UCSD-AML1 (cell line): ENCODE data around the gene DHX36.
A peak's percentile ranks its signal among the peaks of the same experiment; 100 is the strongest.

Experiments used
- DNase-seq: peaks from one replicate; lab custom pipeline; 2025; ENCODE audit not compliant: unreplicated experiment; lab: John Stamatoyannopoulos, UW

Gene DHX36, protein sequence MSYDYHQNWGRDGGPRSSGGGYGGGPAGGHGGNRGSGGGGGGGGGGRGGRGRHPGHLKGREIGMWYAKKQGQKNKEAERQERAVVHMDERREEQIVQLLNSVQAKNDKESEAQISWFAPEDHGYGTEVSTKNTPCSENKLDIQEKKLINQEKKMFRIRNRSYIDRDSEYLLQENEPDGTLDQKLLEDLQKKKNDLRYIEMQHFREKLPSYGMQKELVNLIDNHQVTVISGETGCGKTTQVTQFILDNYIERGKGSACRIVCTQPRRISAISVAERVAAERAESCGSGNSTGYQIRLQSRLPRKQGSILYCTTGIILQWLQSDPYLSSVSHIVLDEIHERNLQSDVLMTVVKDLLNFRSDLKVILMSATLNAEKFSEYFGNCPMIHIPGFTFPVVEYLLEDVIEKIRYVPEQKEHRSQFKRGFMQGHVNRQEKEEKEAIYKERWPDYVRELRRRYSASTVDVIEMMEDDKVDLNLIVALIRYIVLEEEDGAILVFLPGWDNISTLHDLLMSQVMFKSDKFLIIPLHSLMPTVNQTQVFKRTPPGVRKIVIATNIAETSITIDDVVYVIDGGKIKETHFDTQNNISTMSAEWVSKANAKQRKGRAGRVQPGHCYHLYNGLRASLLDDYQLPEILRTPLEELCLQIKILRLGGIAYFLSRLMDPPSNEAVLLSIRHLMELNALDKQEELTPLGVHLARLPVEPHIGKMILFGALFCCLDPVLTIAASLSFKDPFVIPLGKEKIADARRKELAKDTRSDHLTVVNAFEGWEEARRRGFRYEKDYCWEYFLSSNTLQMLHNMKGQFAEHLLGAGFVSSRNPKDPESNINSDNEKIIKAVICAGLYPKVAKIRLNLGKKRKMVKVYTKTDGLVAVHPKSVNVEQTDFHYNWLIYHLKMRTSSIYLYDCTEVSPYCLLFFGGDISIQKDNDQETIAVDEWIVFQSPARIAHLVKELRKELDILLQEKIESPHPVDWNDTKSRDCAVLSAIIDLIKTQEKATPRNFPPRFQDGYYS

DNA sequence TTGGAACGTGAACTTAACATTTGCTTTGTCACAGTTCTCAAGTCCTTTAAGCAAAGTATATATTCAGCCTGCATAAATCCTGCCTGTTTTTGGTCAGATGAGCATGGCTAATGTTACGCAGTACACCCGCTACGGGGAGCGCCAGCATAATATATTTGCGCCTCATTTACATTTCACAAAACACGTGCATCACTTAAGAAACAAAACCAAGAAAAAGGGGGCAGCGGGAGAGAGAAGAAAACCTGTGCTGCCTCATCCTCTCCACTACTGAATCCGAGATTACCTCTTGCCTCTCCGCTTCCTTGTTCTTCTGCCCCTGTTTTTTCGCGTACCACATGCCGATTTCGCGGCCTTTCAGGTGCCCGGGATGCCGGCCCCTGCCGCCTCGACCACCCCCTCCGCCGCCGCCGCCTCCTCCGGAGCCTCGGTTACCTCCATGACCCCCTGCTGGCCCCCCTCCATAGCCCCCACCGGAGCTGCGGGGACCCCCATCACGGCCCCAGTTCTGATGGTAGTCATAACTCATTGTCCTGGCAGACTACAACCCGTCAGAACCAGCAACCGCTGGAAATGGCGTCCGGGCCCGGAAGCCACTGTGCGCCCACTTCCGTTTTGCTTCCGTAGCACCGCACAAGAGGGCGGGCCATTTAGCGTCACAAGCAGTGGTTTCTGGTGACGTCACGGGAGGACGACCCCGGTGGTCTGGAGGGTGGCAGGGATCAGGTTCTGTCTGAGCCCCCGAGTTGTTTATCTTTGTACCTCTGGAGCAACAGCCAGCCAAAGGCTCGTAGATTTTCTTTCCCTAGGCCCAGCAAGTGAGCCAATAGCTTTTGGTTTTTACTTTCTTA is at the start of gene DHX36:
DHX36 (minus strand) TSS at position 597 of the 848 bp plus-strand sequence; CDS start at position 526, 71 bp downstream.
- peak; percentile 88 for DNase-seq

DNA sequence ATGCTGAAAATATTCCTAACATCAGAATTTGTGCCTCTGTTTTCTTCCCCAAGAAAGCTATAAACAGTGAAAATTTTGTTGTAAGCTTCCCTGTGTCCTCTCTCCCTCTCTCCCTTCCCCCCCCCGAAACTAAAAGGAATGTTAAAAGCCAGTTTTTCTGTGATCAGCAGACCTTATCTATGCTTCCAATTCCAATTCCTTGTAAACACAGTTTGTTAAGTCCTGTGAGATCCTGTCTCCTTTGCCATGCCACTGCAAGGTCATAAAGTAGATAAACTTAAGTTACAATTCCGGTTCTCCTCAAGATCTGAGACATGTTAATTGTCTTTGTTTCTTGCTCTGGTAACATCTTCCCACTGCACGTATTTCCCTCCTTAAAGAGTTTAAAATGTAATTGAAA is 42.9 kb upstream of the DHX36 start:
- DNase-seq: no peak

DNA sequence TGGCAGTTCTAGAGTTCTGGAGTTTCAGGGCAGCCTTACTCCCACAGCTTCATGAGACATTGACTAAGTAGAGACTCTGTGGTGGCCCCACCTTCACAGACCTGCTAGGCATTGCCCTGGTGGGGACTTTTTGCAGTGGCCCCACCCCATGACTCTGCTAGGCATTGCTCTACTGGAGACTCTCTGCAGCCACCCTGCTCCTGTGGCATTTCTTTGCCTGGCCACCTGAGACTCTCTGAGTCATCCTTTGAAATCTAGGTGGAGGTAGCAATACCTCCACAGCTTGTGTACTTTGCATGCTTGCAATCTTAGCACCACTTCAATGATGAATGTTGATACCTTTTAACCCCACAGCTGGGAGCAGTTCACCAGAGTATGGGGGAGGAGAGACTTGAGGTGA is 40.6 kb upstream of the DHX36 start:
- no peak for DNase-seq

DNA sequence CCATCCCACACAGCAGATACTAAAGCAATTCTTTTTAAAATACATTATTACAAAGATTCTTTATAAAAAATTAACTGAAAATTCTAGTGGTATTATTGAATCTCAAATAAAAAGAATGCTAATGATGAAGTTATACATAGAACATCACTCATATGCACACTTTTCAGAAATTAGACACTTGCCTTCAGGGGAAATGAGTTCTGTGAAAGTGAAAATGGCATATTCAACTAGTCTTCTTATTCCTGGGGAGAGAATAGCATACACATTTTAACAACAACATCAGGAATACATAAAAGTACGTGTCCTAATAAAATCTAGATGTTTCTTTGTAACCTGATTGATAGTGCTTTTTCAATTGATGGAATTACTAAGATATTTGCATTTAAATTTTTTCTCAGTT is 36.8 kb upstream of the DHX36 start:
- no peak for DNase-seq

DNA sequence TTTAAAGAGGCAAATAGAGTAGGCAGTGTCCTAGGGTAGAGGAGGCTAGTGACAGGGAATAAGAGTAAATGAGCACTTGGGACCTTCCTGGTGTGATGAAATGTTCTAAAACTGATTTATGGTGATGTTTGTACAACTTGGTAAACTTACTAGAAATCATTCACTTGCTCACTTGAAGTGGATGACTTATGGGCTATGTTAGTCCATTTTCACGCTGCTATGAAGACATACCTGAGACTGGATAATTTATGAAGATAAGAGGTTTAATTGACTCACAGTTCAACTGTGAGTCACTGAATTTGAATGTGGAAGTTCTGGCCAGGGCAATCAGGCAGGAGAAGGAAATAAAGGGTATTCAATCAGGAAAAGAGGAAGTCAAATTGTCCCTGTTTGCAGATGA is 31.7 kb upstream of the DHX36 start:
- no peak for DNase-seq

DNA sequence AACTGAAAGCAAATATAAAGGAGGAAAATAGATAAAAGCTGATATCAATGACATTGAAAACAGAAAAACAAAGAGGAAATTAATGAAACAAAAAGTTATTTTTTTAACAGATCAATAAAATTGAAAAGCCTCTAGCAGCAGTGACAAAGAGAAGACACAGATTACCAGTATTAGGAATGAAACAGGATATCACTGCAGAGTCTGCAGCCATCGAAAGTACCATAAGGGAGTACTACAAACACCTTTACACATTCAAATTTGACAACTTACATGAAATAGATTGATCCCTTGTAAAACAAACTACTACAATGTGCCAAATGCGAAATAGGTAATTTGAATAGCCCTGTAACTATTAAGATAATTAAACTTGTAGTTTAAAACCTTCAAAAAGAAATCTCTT is 24.9 kb upstream of the DHX36 start:
- no peak for DNase-seq

DNA sequence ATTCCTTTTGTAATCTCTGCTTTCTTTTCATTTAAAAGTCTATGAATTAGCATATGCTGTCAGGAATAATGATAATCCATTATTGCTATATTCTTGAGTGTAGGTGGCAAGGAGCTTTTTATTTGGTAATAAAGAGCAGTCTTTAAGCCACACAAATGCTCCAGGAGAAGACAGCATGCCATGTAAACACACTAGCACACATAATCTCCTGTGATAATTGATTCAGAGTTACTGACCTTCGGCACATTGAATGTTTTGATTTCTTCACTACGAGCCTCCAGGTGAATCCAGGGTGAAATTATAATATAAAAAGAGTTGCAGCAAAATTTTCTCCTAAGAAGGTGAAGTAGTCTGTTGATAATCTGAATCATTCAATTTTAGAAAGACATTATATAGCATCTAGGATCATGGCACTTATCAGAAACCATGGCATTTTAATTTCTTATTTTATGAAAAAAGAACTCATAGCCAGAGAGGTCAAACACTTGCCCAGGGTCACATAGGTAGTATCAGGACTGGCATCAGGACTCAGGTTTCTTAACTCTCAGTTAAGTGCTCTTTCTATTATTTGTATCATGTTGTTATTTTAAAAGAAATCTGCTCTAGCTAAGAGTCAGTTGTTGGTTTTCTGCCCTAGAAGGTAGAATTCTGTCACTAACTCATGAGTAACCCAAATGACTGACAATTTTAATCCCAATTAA is 21.3 kb upstream of the DHX36 start:
- DNase-seq: no peak

DNA sequence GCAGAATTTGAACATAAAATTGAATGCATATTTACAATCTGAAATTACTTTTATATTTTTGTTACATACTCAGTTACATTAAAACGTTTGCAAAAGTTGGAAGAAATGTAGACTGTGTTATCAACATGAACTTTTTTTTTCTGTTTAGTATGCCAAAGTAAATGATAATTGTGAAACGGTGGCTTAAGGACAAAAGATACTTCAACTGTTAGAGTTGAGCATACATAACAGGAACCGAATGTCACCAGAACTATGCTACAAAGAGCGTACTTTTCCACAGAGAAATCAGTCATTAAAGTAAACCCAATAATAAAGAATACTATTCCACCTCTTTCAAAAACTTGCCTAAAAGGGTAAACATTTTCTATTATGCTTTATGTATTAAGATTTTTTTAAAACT is 14.3 kb upstream of the DHX36 start:
- no peak for DNase-seq

DNA sequence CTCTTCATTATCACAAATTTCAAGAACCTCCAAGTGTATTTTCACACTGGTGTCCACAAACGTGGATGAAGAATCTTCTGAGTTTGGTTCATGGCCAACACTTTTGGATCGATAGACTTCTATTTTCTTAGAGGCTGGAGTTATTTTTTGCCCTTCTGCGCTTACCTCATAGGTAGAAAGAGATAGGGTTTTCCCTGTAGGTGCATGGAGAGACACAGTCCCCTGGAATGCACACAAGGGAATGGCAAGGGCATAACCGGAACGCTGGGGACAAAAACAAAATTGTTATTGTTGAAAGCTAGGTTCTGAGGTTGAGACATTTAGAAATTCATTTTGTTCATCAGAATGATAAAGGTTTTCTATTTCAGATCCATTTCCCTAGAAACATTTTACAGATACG is 13.7 kb upstream of the DHX36 start:
- DNase-seq: no peak

DNA sequence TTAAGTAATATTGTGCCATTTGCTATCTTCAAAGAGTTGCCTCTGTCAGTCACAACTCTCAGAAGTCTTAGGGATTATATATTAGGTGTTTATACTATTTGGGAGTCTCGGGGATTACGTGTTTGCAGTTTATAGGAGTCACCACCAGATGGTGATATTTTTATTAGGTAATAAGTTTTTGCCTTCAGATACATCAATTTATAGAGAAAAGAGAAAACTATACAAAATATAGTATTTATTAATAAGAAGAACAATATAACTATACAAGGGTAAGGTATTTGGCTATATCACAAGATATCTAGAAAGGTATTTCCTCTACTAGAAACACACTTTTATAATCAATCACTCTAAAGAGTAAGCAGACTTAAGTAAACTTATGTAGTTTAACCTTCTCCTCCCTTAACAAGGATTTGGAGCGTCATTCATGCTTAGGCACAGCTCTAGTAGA is 10.7 kb upstream of the DHX36 start:
- DNase-seq: no peak

DNA sequence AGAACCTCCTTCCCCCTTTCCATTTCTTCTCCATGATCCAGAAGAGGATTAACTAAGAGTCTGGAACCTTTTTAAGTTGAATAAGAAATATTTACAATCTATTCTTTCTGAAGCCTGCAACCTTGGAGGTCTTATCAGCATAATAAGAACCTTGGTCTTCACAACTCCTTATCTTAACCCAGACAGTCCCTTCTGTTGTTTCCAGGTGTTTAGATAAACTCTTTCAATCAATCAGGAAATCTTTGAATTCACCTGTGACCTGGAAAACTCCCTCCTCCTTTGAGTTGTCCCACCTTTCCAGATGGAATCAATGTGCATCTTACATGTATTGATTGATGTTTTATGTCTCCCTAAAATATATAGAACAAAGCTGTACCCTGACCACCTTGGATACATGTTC is 3.6 kb upstream of the DHX36 start:
- no peak for DNase-seq

DNA sequence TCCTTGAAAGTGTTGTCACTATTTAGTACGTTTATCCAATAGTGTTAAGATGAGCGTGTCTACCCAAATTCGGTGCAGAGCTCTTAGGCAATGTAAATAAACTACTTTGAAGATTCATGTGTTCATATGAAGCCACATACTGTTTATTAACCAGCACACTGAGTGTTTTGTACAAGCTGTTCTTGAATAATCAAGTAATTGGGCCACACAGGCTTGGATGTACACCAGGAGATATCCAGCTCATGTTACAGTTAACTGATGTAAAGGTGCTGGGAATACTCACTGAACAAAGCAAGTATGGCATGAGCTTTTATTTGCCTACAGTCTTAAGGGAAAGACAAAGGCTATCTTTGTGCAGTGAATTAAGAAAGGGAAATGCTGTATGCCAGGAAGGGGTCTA is 632 bp upstream of the DHX36 start:
- DNase-seq: no peak

DNA sequence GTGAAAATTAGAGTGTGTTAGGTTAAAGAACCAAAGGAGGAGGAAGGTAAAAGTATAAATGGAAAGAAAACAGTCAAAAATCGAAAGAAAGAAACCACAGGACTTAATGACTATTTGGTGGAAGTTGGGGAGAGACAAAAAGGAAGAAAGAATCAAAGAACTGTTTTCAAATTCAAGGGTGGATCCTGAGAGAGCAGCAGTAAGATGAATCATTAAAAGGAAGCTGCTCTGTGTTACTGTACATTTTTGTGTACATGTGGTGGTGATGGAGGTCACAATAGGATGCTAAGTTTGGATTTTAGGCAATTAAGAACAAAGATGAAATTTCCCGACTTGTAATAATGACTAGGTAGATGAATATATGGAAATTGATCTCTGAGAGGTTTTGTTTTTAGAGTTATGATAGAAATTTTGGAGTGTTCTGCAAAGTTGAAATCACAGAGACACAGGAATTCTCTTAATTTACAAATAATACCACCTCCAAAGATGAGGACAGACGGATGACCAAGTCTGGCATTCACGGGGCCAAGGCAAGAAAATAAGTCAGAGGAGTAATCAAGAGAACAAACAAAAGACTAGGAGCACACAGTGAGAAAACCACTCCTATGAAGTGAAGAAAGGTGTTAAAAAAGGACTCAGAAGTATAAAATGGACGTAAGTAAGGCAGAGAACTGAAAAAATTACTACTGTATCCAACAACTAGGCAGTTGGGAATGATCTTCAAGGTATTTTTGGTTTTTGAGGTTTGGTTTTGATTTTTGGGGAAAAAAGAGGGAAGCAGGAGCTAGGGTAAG is 7.1 kb downstream of the DHX36 start:
- DNase-seq: no peak

DNA sequence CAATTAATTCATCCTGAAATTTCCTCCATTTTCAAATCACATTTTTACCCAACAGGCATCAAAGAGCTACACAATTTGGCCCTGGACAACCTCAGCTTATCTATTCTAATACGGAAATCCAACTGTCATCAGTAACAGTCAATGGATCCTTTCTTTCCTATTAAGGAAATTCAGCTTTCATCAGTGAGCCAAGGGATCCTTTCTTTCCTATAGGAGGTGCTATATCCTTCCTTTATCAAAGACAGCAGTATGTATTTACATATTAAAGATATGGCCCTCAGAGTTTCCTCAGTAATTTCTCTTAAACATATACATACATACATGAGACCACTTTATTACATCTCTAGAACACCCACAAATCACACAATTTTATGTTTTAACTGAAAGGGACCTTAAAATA is 10.1 kb downstream of the DHX36 start:
- no peak for DNase-seq

DNA sequence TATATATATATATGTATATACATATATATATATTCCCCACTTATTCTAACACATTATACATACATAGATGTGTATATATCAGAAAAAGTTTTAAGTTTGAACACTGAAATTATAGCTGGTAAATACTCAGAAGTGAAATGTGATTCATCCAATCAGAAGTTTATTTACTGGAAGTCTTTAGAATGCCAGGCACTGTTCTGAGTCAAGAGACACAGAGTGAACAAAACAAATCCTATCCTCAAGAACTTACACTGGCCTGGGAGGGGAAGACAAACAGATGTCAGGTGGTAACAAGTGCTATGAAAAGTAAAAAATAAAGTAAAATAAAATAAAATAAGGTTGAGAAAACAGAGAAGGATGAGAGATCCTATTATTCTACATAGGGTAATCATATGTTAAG is 13.4 kb downstream of the DHX36 start:
- no peak for DNase-seq

DNA sequence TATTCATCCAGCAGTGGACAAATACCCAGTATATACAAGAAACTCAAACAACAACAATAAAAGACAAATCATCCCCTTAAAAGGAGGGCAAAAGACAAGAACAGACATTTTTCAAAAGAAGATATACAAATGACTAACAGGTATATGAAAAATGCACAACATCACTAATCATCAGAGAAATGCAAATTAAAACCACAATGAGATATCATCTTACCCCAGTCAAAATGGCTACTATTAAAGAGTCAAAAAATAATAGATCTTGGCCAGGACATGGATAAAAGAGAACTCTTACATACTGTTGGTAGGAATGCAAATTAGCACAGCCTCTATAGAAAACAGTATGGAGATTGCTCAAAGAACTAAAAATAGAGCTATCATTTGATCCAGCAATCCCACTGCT is 16.9 kb downstream of the DHX36 start:
- DNase-seq: no peak

DNA sequence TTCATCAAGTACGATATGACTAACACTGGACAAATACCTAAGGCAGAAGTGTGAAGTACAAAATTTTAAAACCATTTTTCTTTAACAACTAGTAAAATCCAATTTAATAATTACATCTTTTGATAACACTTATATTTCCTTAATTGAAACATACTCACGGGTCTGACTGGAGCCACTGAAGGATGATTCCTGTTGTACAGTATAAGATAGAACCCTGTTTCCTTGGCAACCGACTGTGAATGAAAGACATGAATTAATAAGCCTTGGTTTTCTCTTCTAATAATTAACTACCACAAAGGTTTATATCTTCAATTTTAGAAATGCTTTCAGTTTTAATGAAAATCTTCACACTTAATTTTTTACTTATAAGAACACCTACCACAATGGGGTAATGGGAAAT is 19.4 kb downstream of the DHX36 start:
- DNase-seq: no peak

DNA sequence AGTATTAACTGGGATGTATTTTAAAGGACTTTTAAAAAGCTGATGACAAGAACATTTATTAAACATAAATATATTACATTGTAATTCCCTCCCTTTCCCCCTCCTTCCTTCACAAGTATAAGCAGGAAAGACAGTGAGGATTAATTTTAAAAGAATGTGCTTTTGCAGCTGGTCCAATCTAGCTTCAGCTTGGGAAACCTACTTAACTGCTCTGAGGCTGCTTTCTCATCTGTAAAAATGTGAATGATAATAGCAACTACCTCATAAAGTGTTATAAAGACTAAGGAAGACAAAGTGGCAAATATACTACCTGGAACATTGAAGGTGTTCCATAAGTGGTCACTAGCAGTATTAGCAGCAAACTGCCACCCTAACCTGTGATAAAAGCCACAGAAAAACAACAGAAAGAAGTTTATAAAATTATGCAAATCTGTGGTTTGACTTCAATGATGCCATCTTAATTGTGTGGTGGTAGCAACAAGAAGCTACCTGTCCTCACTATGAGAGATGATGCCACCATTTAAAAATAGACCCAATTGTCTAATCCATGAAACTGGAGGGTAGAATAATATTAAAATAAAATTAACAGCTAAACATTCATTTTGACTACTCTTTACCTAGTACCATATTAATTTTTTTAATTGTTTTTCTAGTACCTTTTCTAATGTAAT is 20.0 kb downstream of the DHX36 start:
- DNase-seq: no peak

DNA sequence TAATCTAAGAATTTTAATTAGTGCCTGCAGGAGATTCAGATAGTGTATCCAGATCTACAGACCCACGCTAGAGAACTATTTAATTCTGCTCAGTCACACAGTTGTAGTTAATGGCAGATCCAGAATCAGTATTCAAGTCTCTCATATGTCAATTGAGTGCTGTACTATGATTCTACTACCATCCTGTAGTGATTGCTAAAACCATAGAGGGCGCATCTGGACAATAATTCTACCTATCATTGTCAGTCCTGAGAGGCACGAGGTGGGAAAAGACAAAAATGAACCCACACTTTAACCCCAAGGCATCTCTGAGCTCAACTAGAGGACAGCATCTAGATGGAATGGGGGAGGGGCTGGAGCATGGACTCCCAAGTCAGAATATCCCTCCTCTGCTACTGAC is 22.7 kb downstream of the DHX36 start:
- DNase-seq: no peak
